Hematopoietic multipotent progenitor cell treated with erythropoietin and hydrocortisone succinate and interleukin-3 and kit ligand, for 8 days (in vitro differentiated cells): Measurements from ENCODE around the gene CERS6.

Experiments used
- DNase-seq: peaks from one replicate; pipeline ENCODE4 v3.0.0-alpha.2; 2015

Gene CERS6

DNA sequence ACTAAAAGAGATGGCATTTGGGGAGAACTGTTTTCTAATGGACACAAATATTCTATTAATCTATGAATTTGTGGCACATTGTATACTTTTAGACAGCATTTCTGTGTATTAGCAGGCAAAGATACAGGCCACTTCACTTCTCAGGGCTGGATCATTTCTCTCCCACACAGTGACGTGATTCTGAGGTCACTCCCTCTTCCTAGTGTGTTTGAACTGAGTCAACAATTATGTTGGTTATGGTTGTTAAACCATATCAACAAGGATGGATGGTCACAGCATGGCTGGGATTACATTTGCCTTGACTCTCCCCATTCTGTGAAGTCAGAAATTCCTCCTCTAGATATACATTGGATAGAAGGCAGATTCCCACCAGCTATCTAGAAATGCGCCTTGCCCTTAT lies 358.0 kb downstream of the CERS6 start:
- no peak for DNase-seq

DNA sequence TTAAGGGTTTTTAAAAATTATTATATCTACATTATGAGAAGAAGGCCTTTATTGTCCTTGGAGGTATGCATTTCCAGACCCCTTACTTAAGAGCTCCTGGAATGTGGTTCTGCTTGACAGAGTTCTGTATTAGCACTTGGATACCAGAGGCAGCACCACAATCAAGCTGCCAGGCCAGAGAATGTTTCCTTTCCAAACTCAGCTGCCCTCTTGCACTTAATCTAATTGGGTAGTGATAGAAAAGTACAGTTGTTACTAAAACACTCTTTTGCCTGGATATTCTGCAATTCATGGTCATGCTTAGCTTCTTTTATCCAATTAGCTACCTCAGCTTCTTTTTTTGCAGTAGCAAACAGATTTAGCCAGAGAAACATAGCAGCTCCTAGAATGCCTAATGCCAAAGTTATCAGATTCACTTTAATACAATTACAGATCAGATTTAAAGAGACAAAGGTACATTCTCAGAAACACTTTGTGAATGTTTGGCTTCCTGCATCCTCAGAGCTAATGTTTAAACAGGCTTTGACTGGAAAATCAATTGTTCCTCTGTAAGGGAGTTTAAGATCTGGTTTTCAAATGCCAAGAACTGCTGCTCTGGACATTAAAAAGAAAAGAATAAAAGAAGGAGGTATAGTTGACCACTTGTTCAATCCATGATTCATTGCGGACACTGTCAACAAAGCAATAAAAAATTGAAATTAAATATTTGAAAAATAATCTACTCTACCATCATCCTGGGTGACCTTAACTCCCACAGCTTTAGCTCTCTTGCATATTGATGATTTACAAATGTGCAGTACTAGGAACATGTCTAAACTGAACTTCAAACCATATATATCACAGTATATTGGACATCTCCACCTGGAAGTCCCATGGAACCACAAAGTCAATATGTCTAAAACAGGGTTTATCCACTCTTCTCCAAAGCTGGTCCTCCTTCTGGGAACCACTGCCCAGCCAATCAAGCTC lies 359.2 kb downstream of the CERS6 start:
- DNase-seq, result no peak

- DNase-seq, result no peak
Observed at GRCh38 chr2:168816369-168816768, 360.3 kb downstream of the CERS6 start.

- DNase-seq, result no peak
Observed at GRCh38 chr2:168819050-168819715, 363.1 kb downstream of the CERS6 start.

DNA sequence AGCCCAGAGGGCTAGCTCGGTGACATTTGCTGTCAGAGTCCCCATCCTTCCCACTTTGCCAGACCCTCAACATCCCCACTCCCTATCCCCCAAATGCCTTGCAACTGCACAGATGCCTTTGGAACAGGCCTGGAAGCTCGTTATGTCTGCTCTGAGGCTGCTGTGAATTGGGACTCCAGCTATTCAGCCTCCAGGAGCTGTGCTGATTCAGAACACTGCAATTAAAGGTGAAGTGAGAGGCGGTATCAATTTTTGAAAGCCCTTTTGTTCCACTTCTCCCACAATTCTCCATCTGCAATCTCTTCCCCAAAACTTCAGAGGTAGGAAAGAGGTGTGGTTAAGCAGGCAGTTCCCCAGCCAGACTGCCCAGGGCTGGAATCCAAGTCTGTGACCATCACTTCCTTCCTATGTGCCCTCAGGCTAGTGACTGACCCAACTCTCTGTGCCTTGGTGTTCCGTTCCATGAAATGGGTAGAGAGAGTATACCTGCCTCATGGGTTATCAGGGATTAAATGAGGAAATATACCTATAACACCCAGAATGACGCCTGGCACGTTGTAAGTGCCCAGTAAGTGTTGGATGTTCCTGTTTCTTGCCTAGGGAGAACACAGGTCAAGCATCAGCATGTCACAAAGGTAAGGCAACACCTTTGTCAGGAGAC lies 363.9 kb downstream of the CERS6 start:
- DNase-seq, result no peak

DNA sequence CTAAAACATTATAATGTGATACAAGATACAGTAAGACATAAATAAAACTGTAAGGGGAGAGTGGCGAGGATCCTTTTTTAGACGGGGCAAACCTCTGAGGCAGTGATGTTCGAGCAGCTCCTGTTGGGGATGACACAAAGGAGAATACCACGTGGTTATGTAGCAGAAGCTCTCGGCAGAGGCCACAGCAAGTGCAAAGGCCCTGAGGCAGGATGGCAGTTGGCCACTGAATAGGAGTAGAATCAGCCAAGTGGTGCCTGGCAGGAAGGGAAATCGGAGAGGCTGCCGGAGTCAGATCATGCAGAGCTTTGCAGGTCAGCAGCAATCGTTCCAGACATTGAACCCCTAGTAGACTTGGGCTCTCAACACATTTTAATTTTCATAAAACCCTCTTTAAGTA lies 365.5 kb downstream of the CERS6 start:
- no peak for DNase-seq

DNA sequence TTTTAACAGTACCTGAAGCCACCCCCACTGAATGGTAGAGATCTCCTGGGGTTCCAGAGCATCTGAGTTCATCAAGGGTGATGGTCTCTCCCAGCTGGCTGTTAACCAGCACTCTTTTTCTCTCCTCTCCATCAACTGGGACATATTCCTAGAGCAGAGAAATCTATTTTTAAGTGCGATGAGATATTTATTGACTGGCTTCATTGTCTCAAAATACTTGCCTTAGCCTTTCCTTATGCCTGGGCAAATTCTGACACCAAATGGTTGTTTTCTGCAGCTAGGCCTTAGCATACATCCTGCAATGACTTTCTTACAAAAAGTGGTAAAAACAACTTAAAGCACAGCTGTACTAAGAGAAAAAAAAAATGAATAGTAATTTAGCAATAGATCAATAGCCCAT lies 365.9 kb downstream of the CERS6 start:
- no peak for DNase-seq
